Neuronal stem cell (in vitro differentiated cells): ENCODE results near the gene XPC.

Experiments
- DNase-seq: peaks from one replicate; pipeline ENCODE4 v3.0.0-alpha.2; 2013; ENCODE audit warnings: low spot score
- H2AFZ ChIP-seq: one replicate; pipeline ENCODE4 v1.6.1; 2013; ENCODE audit warnings: mild to moderate bottlenecking, low read length, inconsistent platforms
- H2AK5ac ChIP-seq: 2 replicates; pipeline ENCODE4 v1.6.1; 2013; ENCODE audit warnings: low read depth, mild to moderate bottlenecking, inconsistent platforms, low read length, moderate library complexity, mixed read lengths
- H2BK120ac ChIP-seq: 2 replicates; pipeline ENCODE4 v1.6.1; 2013; ENCODE audit warnings: low read depth, mild to moderate bottlenecking, inconsistent platforms, low read length, moderate library complexity, mixed read lengths
- H2BK12ac ChIP-seq: one replicate; pipeline ENCODE4 v1.6.1; 2013; ENCODE audit warnings: low read length, inconsistent platforms
- H2BK15ac ChIP-seq: 2 replicates; pipeline ENCODE4 v1.6.1; 2013; ENCODE audit warnings: mild to moderate bottlenecking, low read length, inconsistent platforms, mixed read lengths
- H2BK5ac ChIP-seq: one replicate; pipeline ENCODE4 v1.6.1; 2013; ENCODE audit warnings: inconsistent platforms, mild to moderate bottlenecking, low read length, moderate library complexity
- H3K14ac ChIP-seq: one replicate; pipeline ENCODE4 v1.6.1; 2013; ENCODE audit warnings: low read length, inconsistent platforms
- H3K18ac ChIP-seq: 2 replicates; pipeline ENCODE4 v1.6.1; 2013; ENCODE audit warnings: low read length, inconsistent platforms
- H3K23ac ChIP-seq: 2 replicates; pipeline ENCODE4 v1.6.1; 2013; ENCODE audit warnings: low read depth, mild to moderate bottlenecking, mixed read lengths, low read length, inconsistent platforms; ENCODE audit not compliant: poor library complexity
- H3K27ac ChIP-seq: replicated peaks from 3 replicates; pipeline ENCODE4 v1.5.1; 2013; ENCODE audit warnings: low read length, inconsistent platforms
- H3K27me3 ChIP-seq, 3 experiments: 2 replicates each; pipeline ENCODE4 v1.6.1; 2013; ENCODE audit warnings: low read length in 3 of 3, mild to moderate bottlenecking in 2 of 3, inconsistent platforms in 1 of 3, low read depth in 1 of 3, mixed read lengths in 1 of 3, moderate library complexity in 1 of 3; ENCODE audit not compliant: control insufficient read depth in 3 of 3, insufficient read depth in 3 of 3
- H3K36me3 ChIP-seq, 2 donors: replicated peaks in 1 of 2; 2 replicates each; pipeline ENCODE4 v1.6.1; 2013; ENCODE audit warnings: low read length in 2 of 2; ENCODE audit not compliant: control insufficient read depth in 2 of 2, insufficient read depth in 2 of 2
- H3K4ac ChIP-seq: 2 replicates; pipeline ENCODE4 v1.6.1; 2013; ENCODE audit warnings: inconsistent platforms, mild to moderate bottlenecking, low read length, moderate library complexity
- H3K4me1 ChIP-seq, 2 donors: 1 replicate in 1 of 2; 2 replicates in 1 of 2; pipeline ENCODE4 v1.6.1; 2013; ENCODE audit warnings: low read length in 2 of 2, low read depth in 1 of 2; ENCODE audit not compliant: control insufficient read depth in 2 of 2, insufficient read depth in 1 of 2
- H3K4me2 ChIP-seq: one replicate; pipeline ENCODE4 v1.6.1; 2013; ENCODE audit warnings: mild to moderate bottlenecking, low read length, inconsistent platforms; ENCODE audit not compliant: insufficient read depth, poor library complexity, severe bottlenecking
- H3K4me3 ChIP-seq, 2 donors: 2 replicates each; pipeline ENCODE4 v1.5.1; 2013; ENCODE audit warnings: low read length in 2 of 2, mild to moderate bottlenecking in 2 of 2, inconsistent platforms in 1 of 2, moderate library complexity in 1 of 2
- H3K79me1 ChIP-seq: one replicate; pipeline ENCODE4 v1.6.1; 2013; ENCODE audit warnings: low read depth, mild to moderate bottlenecking, inconsistent platforms, low read length, moderate library complexity
- H3K9ac ChIP-seq: one replicate; pipeline ENCODE4 v1.6.1; 2013; ENCODE audit warnings: mild to moderate bottlenecking, low read depth, low read length, inconsistent platforms; ENCODE audit not compliant: poor library complexity
- H3K9me3 ChIP-seq, 2 donors: replicated peaks in 1 of 2; 2 replicates each; pipeline versions ENCODE3 to v1.6.1; 2013; ENCODE audit warnings: low read length in 2 of 2, mild to moderate bottlenecking in 2 of 2, inconsistent platforms in 1 of 2, low read depth in 1 of 2, mixed read lengths in 1 of 2, moderate library complexity in 1 of 2; ENCODE audit not compliant: control insufficient read depth in 2 of 2, insufficient read depth in 1 of 2
- H4K8ac ChIP-seq: one replicate; pipeline ENCODE4 v1.6.1; 2013; ENCODE audit warnings: low read depth, mild to moderate bottlenecking, inconsistent platforms, low read length, moderate library complexity
- H4K91ac ChIP-seq: one replicate; pipeline ENCODE4 v1.6.1; 2013; ENCODE audit warnings: low read length, low read depth, mild to moderate bottlenecking, inconsistent platforms; ENCODE audit not compliant: poor library complexity
- WGBS, 2 donors: extraction: QIAGEN DNeasy Blood & Tissue Kit; methylation state at CpG; one replicate each; pipeline ENCODE4 v1.1.7; 2013; ENCODE audit warnings: missing lambda C conversion rate in 2 of 2, mixed read lengths in 1 of 2; ENCODE audit not compliant: insufficient read length in 2 of 2, insufficient replicate concordance in 1 of 2; ENCODE audit errors: extremely low coverage in 2 of 2; 5-methylcytosine and 5-hydroxymethylcytosine counted together

Gene XPC

DNA sequence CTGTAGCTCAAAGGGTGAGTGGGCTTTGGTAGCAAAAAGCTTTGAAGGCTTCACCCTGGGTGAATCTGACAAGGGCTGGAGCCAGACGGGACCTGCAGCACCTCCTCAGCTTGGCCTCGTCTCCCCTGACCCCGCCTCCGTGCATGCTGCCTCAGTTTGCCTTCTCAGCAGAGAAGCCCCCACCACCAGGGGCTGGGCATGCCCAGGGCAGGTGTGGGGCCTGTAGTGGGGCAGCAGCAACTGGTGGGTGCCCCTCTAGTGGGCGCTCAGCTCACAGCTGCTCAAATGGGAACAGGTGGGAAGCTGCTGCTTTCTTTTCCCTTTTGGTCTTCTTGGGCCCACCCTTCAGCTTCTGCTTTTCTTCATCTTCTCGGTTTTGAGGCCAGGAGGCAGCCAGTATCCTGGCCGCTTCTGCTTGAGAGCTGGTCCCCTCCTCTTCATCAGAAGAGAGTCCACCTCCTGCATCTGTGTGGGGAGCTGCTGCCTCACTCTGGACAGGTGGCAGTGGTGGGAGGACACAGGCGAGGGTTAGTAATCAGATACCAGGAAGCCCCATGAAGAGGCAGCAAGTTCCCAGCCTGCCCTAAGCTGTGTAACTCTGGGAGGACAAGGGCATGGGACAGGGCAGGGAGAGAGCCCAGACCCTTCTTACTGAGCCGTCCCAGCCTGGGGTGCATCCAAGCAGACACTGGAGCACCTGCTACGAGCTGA is 32.6 kb downstream of the XPC start:
- no peak overlapping the region for H2BK5ac ChIP-seq
- peak overlapping the region; percentile 24 for H3K18ac ChIP-seq
- H3K79me1 ChIP-seq = no peaks in the 10 kb centered on the region
- no peak overlapping the region for H2BK12ac ChIP-seq
- no peak overlapping the region for H4K91ac ChIP-seq
- WGBS, 2 donors = no CpG with 5 or more reads among the region's 10 CpGs
- H3K14ac ChIP-seq = no peak overlapping the region
- no peak overlapping the region for H3K23ac ChIP-seq
- H3K27ac ChIP-seq = no peak overlapping the region
- H3K9ac ChIP-seq = peak overlapping the region; percentile 78
- H4K8ac ChIP-seq = no peak overlapping the region
- H3K27me3 ChIP-seq = no peaks in the 10 kb centered on the region
- H2AFZ ChIP-seq = no peak overlapping the region
- H3K4me1 ChIP-seq = peaks cover 7 to 18% of the 10 kb centered on the region in 2 donors
- no peak overlapping the region for H3K4me2 ChIP-seq
- no peak overlapping the region for H3K4ac ChIP-seq
- no peaks in the 10 kb centered on the region for H3K9me3 ChIP-seq
- H3K4me3 ChIP-seq = no peak overlapping the region
- DNase-seq = no peak
- peak overlapping the region; percentile 6 for H2BK120ac ChIP-seq
- no peak overlapping the region for H2BK15ac ChIP-seq
- peaks cover 22 to 85% of the 10 kb centered on the region in 2 donors for H3K36me3 ChIP-seq
- H2AK5ac ChIP-seq = no peak overlapping the region

DNA sequence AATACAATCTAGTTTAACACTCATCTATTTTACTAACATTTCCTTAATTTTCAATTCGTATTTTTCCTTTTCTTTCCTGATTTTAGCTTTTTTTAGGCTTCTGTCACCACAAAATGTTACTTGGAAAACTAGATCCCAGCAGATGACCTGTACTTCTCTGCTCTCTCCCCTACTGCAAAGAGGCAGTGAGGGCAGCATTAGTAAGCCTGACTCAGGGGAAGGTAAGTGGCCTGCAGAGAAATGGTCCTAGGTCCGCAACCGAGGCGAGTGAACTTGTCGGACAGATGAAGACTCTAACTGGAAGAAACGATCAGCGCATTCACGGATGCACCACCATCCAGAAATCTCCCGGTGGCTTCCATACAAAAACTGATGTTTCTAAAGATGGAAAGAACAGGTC is 33.2 kb downstream of the XPC start:
- Histone ChIP-seq H3K27ac (no peak overlapping the region), H3K18ac (no peak overlapping the region), H3K36me3 (peaks cover 22 to 84% of the 10 kb centered on the region in 2 donors), H2BK5ac (no peak overlapping the region), H3K9ac (no peak overlapping the region), H2BK12ac (no peak overlapping the region), H2BK15ac (no peak overlapping the region), H3K4ac (no peak overlapping the region), H3K4me2 (no peak overlapping the region), H3K27me3 (no peaks in the 10 kb centered on the region), H4K8ac (no peak overlapping the region), H2BK120ac (no peak overlapping the region), H3K4me1 (peaks cover 7 to 18% of the 10 kb centered on the region in 2 donors), H3K14ac (no peak overlapping the region), H3K9me3 (no peaks in the 10 kb centered on the region), H2AK5ac (no peak overlapping the region), H3K23ac (no peak overlapping the region), H2AFZ (no peak overlapping the region), H4K91ac (no peak overlapping the region), H3K4me3 (no peak overlapping the region), H3K79me1 (no peaks in the 10 kb centered on the region)
- DNase-seq = no peak
- 100% methylated on average over 1 of the region's 9 CpGs; no CpG with 5 or more reads in 1 of the 2 donors for WGBS, 2 donors

DNA sequence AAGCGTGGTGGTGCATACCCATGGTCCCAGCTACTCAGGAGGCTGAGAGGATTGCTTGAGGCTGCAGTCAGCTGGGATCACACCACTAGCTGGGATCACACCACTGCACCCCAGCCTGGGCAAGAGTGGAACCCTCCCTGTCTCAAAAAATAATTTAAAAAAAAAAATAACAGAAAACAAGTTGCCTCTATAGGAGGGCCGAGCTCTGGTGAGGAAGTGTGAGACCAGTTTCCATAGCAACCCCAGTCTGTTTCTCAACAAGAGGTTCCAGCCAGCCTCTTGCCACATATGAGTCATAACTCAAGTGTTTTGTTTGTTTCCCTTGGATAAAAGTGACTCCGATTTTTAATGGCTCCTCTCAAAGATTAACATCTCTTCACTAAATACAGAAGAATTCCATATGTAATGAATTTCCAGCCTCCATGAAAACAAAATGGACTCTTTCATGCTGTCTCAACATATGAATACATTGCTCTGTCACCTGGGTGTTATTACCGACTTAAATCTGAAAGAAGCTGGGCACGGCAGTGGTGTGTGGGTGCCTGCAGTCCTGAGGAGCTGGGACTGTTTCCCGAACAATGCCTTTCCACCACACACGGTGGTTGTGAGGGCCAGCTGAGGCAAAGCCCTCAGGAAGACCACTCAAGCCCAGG is 33.9 kb downstream of the XPC start:
- Histone ChIP-seq H3K36me3 (peaks cover 22 to 85% of the 10 kb centered on the region in 2 donors), H3K4me3 (no peak overlapping the region), H3K14ac (no peak overlapping the region), H3K79me1 (no peaks in the 10 kb centered on the region), H3K27me3 (no peaks in the 10 kb centered on the region), H3K4me2 (no peak overlapping the region), H2BK5ac (no peak overlapping the region), H3K18ac (no peak overlapping the region), H3K4ac (no peak overlapping the region), H2BK15ac (no peak overlapping the region), H2BK12ac (no peak overlapping the region), H3K27ac (peak overlapping the region; percentile 56), H3K23ac (no peak overlapping the region), H4K91ac (no peak overlapping the region), H3K9ac (no peak overlapping the region), H4K8ac (no peak overlapping the region), H2BK120ac (no peak overlapping the region), H3K4me1 (peaks cover 7 to 18% of the 10 kb centered on the region in 2 donors), H3K9me3 (no peaks in the 10 kb centered on the region), H2AK5ac (no peak overlapping the region), H2AFZ (no peak overlapping the region)
- no CpG with 5 or more reads among the region's 7 CpGs for WGBS, 2 donors
- peak; percentile 51 for DNase-seq
